Hepatocyte (in vitro differentiated cells): Measurements from ENCODE around the gene ANKRD13C.

ENCODE experiments used
- CTCF ChIP-seq: fragments of 200-600 bp; sonication (generic); IDR thresholded peaks from 2 replicates; pipeline ENCODE4 v1.5.1; 2016; ENCODE audit warnings: antibody characterized with exemption, mild to moderate bottlenecking; ENCODE audit not compliant: poor library complexity
- EZH2 ChIP-seq: fragments of 200-600 bp; sonication (generic); IDR thresholded peaks from 2 replicates; pipeline ENCODE4 v1.6.1; 2016; ENCODE audit warnings: antibody characterized with exemption, mild to moderate bottlenecking, borderline replicate concordance
- EZH2phosphoT487 ChIP-seq: fragments of 200-600 bp; sonication (generic); IDR thresholded peaks from one replicate; pipeline ENCODE4 v1.6.1; 2018; ENCODE audit warnings: antibody characterized with exemption, mild to moderate bottlenecking, low read depth, moderate library complexity; ENCODE audit not compliant: unreplicated experiment, severe bottlenecking

- TF ChIP-seq EZH2 (no peak), CTCF (no peak), EZH2phosphoT487 (no peak)
Observed at GRCh38 chr1:70386121-70386520, 31.6 kb upstream of the ANKRD13C start.
